NCI-H2227 (cell line): Measurements from ENCODE around the gene FAM118A.
"Not testable (repeated sequence)": the region's sequence is repeated elsewhere in the genome, so short reads cannot be mapped to it uniquely, and the experiment has no call there.

Experiments
- DNase-seq: peaks from one replicate; lab custom pipeline; 2025; ENCODE audit not compliant: unreplicated experiment; lab: John Stamatoyannopoulos, UW

The FAM118A gene

DNA sequence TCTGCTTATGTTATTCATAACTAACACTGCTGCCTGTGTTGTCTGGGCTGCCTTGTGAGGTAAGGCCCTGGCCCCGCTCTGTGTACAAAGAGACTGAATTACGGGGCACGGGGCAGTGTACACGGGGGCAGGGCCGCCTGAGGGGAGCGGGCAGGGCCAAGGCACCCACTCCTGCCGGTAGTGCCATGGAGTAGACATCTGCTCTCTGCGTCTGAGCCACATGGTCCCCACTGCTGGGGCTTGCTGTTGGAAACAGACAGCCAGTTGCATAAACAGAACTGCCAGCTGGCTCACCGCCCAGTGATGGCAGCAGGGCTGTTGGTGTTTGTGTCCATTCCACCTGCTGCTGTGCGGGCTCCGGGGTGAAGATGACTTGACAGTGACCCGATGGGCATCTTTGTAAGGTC is 19.8 kb downstream of the FAM118A start:
- no peak for DNase-seq

DNA sequence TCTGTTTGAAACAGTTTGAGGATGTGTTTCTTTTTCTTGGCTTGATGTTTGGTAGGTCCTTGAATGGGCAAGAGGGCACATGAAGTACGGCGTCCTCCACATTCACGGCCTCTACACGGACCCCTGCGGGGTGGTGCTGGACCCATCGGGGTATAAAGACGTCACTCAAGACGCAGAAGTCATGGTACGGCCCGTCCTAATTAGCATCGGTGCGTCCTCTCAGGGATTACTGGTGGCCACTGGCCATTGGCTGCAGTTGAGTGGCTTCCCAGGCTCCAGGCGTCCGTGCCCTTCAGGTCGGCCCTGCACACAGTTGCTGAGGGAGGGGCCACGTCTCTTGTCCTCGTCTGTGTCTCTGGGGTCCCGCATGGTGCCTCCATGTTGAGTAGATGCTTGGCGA is 20.8 kb downstream of the FAM118A start:
- DNase-seq, result no peak

- DNase-seq, result no peak
These were observed 21.8 kb downstream of the FAM118A start for GRCh38 chr22:45331486-45331885.

GRCh38 chr22:45332001-45332400 is 22.3 kb downstream of the FAM118A start:
- DNase-seq, result no peak

- DNase-seq, result no peak
These were observed 24.3 kb downstream of the FAM118A start for GRCh38 chr22:45334068-45334467.

- no peak for DNase-seq
These were observed 24.8 kb downstream of the FAM118A start for GRCh38 chr22:45334528-45334927.

GRCh38 chr22:45335021-45335818 is 25.5 kb downstream of the FAM118A start:
- DNase-seq, result no peak

GRCh38 chr22:45335854-45336522 is 26.3 kb downstream of the FAM118A start:
- DNase-seq, result no peak

DNA sequence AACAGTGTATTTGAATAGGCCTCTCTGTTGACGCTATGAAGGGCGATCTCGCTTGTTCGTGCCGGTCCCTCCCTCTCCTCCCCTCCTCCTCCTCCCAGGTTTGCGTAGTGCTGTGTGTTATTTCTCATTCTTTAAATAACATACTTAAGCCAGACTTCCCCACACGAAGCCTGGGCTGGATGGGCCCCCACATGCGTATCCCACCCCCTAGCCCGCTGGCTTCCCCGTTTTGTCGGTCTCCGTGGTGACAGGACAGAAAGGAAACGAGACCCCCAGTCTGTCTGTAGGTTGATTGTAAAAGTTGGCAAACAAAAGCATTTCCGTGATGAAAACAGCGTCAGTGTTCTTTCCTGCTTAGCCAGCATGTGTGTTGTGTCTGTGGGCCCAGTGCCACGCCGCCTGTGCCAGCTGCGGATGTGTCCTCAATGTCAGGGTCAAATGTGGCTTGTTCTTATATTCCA is 27.3 kb downstream of the FAM118A start:
- DNase-seq, result no peak

DNA sequence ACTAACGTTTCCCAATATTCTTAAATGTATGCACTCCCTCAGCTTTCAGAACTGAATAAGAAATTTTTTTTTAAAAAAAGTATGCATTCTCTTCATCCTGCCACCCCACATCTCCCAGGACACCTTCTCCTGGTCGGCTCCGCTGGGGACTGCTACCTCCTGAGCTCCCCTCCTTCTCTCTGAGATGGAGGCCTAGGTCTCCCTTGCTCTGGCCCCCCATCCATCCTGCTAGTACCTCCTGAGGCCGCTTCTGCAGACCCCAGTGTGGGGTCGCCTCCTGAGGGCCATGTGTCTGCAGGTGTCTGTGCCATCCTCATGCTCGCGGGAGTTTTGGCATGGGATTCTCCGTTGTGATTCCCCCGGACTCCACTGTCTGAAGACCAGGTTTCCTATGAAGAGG is 27.8 kb downstream of the FAM118A start:
- no peak for DNase-seq

DNA sequence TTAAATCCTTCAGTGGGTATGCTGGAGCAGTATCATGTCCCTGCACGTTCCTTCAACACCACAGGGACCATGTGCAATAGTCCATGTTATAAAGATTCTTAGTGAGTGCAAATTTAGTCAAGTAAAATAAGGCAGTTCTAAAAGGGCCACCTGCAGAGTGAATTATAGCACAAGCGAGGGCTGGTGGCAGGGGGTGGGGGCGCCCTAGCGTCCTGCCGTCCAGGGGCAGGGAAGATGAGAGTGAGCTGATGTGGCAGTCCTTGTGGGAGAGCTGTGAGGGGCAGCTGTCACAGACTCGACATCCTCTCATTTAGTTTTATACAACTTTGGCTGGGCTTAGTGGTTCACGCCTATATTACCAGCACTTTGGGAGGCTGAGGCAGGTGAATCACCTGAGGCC is 29.1 kb downstream of the FAM118A start:
- DNase-seq, result no peak

- no peak for DNase-seq
These were observed 30.6 kb downstream of the FAM118A start for GRCh38 chr22:45340323-45340722.

GRCh38 chr22:45341498-45341897 is 31.8 kb downstream of the FAM118A start:
- DNase-seq, result no peak

- DNase-seq, result no peak
These were observed 33.4 kb downstream of the FAM118A start for GRCh38 chr22:45343143-45343542.

DNA sequence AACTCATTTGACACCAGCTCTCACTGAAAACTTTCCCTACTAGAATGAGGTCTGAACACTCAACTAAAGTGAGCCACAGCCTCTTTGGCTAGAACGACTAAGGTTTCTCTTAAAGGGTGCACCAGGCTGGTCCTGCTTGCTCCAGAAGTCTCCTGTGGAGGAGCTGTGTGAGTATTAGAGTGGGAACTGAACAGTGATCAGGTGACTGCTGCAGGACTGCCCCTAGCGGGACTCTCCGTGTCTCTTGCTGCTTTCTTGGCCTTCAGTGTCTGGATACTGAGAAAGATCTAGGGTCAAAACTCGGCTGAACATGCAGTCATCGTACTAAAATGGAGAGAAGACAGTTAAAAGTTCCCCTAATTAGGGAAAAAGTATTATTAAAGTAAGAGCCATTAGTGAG is 34.6 kb downstream of the FAM118A start:
- peak; percentile 5 for DNase-seq

DNA sequence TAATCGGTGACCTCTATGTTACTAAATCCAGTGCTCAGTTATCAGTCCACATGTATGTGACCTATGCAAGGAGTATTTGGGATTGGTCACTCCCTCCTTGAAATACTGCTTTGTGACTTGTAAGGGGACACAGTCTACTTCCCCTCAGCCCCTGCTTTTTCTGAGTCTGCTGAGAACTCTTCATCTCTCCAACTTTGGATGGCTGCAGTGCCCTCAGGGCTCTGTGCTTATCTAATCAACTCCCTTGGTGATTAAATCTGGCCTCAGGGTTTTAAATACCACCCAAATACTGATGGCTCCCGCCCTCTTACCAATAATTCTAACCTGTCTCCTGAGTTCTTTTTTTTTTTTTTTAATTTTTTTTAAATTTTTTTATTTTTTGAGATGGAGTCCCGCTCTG is 40.2 kb downstream of the FAM118A start:
- no peak for DNase-seq

DNA sequence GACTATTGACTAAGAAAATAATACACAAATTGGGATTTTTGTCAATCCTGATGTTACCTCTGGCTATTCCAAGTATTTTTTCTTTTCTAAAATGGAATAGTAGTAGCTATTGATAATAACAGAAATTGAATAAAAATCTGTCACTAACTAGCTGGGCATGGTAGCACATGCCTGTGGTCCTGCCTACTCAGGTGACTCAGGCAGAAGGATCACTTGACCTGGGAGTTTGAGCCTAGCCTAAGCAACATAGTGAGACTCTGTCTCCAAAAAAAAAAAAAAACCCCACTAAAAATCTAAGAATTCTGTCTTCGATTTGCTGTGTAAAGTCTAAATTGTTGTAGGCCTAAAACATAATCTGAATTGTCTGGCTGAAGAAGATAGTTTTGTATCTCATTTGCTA is 42.2 kb downstream of the FAM118A start:
- DNase-seq, result no peak

- not testable (repeated sequence) for DNase-seq
These were observed 43.0 kb downstream of the FAM118A start for GRCh38 chr22:45352757-45353156.

DNA sequence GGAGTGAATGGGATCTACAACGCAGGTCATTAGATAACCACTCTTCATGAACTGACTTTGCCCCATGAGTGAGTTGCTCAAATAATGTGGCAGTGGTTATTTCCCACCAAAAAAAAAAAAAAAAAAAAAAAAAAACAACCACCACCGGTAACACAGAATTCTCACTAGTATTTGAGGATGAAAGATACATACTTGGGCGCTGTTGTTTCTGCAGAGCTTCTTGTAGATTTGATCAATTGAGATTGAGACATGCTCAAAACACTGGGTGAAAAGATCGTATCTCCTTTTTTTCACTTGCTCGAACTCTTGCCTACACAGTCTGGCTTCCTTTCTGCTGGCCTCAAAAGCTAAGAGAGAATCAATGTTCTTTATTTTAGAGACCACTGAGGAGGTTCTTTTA is 44.1 kb downstream of the FAM118A start:
- DNase-seq, result no peak

DNA sequence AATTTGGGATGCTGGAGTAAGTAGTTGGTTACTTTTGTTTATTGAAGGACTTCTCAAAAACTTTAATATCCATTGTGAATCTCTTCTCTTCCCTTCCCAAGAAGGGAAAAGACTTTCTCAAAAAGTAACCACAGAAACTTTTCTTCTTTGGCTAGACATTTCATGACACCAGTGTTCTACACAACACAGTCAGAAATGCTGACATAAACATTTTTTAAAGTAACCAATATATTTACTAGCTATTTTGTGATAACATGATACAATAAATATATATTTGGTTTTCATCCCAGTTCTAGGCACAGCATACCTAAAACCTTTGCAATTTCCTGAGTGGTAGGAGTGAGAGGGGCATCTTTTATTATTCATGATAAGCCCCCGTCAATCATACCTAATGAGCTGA is 47.8 kb downstream of the FAM118A start:
- DNase-seq, result no peak

- no peak for DNase-seq
These were observed 48.4 kb downstream of the FAM118A start for GRCh38 chr22:45358127-45358526.

- DNase-seq, result no peak
These were observed 49.9 kb downstream of the FAM118A start for GRCh38 chr22:45359627-45360026.

GRCh38 chr22:45366713-45367112 is 57.0 kb downstream of the FAM118A start:
- DNase-seq, result peak; percentile 1
